Left lung (tissue), 10 donors: Measurements from ENCODE around the gene GPD1L. TPM values are rescaled to one million over a fixed set of nuclear protein-coding genes. Genes with fewer than 3 reads are reported as not detected.
"Not testable (repeated sequence)": the region's sequence is repeated elsewhere in the genome, so short reads cannot be mapped to it uniquely, and the experiment has no call there.

Source experiments
- ATAC-seq: fragments of 200-7000 bp; cut with Tn5 transposase; one replicate; pipeline ENCODE4 v1.9.1; 2020; ENCODE audit warnings: moderate library complexity
- DNase-seq, 4 donors: peaks; one replicate each; pipeline ENCODE4 v3.0.0-alpha.2; 2013 to 2020
- H3K27ac ChIP-seq, 2 donors: fragments of 200-600 bp; sonication (generic) in 1 of 2; one replicate each; pipeline versions ENCODE4 v1.5.0 to v1.8.0; 2020 to 2021
- H3K27me3 ChIP-seq, 2 donors: fragments of 200-600 bp; sonication (generic) in 1 of 2; one replicate each; pipeline versions ENCODE4 v1.5.0 to v1.8.0; 2020 to 2021
- H3K36me3 ChIP-seq, 2 donors: fragments of 200-600 bp; sonication (generic) in 1 of 2; one replicate each; pipeline versions ENCODE4 v1.5.0 to v1.8.0; 2020 to 2021
- H3K4me1 ChIP-seq, 2 donors: fragments of 200-600 bp; one replicate each; pipeline ENCODE4 v1.8.0; 2021
- H3K4me3 ChIP-seq, 2 donors: fragments of 200-600 bp; sonication (generic) in 1 of 2; one replicate each; pipeline versions ENCODE4 v1.5.0 to v1.8.0; 2020 to 2021; ENCODE audit warnings: mild to moderate bottlenecking in 1 of 2
- H3K9me3 ChIP-seq, 2 donors: fragments of 200-600 bp; sonication (generic) in 1 of 2; one replicate each; pipeline versions ENCODE4 v1.5.0 to v1.8.0; 2020 to 2021
- intact Hi-C, 2 donors: fragments of 100-400 bp; cut with DNase I; formaldehyde crosslinking; loops; one replicate each; pipeline versions ENCODE4 v1.11.2 to v1.14.2; 2022
- polyA plus RNA-seq, 6 donors: library from polyadenylated mRNA; unstranded; fragments of 120-200 nt; gene quantifications; one replicate each; pipeline ENCODE4 v1.2.1, GENCODE V29; 2013; ENCODE audit not compliant: insufficient read length in 6 of 6
- total RNA-seq, 2 donors: library from RNA; stranded (reverse); fragmentation: NEBNext Ultra II Directional; extraction: Animal tissue kit (Norgen Biotek cat#: 25700); gene quantifications; one replicate each; pipeline ENCODE4 v1.2.1, GENCODE V29; 2021
- TF ChIP-seq, protein P1 (sequence below), 2 donors: fragments of 200-600 bp; sonication (generic) in 1 of 2; IDR thresholded peaks; one replicate each; pipeline versions ENCODE4 v1.5.0 to v1.8.0; 2021; ENCODE audit warnings: antibody characterized with exemption in 2 of 2
- donor health status: DM: no; HTN: yes; CAD: no.
- donor health status: DM: no; HTN: no; CAD: no.

The GPD1L gene
- total and polyA plus RNA-seq, 8 donors: 36.0 to 62.4 (median 41.9) TPM

DNA sequence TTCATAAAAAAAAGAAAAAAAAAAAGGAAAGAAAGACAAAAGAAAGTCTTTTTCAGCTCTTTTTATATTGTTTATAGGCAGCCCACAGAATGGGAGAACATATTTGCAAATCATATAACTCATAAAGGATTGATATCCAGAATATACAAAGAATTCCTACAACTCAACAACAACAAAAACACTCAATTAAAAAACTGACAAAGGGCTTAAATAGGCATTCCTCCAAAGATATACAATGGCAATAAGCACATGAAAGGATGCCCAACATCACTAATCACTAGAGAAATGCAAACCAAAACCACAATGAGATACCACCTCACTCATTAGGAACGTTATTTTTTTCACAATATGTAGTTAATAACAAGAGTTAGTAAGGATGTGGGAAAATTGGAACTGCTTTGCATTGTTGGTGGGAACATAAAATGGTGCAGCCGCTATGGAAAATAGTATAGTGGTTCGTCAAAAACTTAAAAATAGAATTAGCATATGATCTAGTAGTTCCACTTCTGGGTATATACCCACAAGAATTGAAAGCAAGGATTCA, 77.8 kb downstream of the GPD1L start:
- no peaks in the 10 kb centered on the region for H3K4me1 ChIP-seq
- DNase-seq: no peak
- no peaks in the 10 kb centered on the region for H3K9me3 ChIP-seq
- no peak overlapping the region for H3K27ac ChIP-seq
- TF ChIP-seq, protein P1, sequence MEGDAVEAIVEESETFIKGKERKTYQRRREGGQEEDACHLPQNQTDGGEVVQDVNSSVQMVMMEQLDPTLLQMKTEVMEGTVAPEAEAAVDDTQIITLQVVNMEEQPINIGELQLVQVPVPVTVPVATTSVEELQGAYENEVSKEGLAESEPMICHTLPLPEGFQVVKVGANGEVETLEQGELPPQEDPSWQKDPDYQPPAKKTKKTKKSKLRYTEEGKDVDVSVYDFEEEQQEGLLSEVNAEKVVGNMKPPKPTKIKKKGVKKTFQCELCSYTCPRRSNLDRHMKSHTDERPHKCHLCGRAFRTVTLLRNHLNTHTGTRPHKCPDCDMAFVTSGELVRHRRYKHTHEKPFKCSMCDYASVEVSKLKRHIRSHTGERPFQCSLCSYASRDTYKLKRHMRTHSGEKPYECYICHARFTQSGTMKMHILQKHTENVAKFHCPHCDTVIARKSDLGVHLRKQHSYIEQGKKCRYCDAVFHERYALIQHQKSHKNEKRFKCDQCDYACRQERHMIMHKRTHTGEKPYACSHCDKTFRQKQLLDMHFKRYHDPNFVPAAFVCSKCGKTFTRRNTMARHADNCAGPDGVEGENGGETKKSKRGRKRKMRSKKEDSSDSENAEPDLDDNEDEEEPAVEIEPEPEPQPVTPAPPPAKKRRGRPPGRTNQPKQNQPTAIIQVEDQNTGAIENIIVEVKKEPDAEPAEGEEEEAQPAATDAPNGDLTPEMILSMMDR (IDR thresholded peaks at IDR 0.05): no peak
- H3K27me3 ChIP-seq: no peaks in the 10 kb centered on the region
- no peak overlapping the region for H3K4me3 ChIP-seq
- intact Hi-C loops: no loop called here
- ATAC-seq: no peak
- H3K36me3 ChIP-seq: no peaks in the 10 kb centered on the region

DNA sequence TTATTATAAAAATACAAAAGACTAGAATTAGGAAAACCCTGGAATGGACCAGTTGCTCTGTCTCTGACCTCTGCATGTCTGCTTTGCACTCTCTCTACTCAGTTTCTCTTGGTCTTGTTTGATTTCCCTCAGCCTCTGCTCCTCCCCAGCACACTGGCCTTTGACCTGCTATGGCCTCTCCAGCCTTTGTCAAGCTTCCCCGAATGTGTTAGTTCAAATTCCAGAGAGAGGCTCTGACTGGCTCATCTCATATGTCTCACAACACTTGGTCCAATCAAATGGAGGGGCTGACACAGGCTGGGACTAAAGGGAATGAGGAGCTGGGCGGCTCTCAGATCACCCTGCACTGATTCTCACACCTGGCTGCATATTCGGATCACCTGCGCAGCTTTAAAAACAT, 79.7 kb downstream of the GPD1L start:
- Histone ChIP-seq H3K27ac (no peak overlapping the region), H3K27me3 (no peaks in the 10 kb centered on the region), H3K4me3 (no peak overlapping the region), H3K9me3 (no peaks in the 10 kb centered on the region), H3K36me3 (no peaks in the 10 kb centered on the region), H3K4me1 (no peaks in the 10 kb centered on the region)
- intact Hi-C loops: no loop called here
- ATAC-seq: no peak
- no peak for DNase-seq
- TF ChIP-seq, protein P1 (IDR thresholded peaks at IDR 0.05): no peak

DNA sequence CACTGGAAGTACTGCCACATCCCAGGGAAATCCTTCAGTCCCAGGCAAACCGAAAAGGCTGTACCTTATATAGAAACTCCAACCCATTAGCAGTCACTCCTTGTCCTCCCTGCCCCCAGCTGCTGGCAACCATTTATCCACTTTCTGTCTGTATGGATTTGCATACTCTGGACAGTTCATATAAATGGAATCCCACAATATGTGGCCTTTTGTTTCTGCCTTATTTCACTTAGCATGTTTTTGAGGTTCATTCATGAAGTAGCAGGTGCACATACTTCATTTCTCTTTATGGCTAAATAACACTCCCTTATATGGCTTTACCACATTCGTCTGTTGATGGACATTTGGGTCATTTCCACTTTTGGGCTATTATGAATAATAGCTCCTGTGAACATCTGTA, 80.5 kb downstream of the GPD1L start:
- DNase-seq (no peak), ATAC-seq (no peak)
- Histone ChIP-seq H3K4me1 (no peaks in the 10 kb centered on the region), H3K4me3 (no peak overlapping the region), H3K36me3 (no peaks in the 10 kb centered on the region), H3K27me3 (no peaks in the 10 kb centered on the region), H3K27ac (no peak overlapping the region), H3K9me3 (no peaks in the 10 kb centered on the region)
- TF ChIP-seq, protein P1 (IDR thresholded peaks at IDR 0.05): no peak
- intact Hi-C loops: no loop called here

DNA sequence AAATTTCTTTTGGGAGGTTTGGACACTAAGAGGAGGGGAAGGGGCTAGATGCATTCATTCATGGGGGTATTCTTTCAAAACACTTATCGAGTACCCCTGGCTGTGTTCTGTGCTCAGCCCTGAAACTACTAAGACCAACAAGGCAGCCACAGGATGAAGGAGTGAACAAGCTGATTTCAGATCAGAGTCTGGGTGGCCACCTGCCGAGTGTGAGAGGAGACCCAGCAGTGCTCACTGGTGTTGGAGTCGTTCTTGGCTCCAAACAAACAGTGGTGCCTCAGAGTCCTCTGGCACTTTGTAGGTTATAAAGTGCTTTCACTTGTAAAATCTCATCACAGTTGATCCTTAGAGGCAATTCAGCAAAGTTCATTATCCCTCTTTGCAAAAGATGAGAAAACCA, 83.3 kb downstream of the GPD1L start:
- TF ChIP-seq, protein P1 (IDR thresholded peaks at IDR 0.05): no peak
- Histone ChIP-seq H3K4me3 (no peak overlapping the region), H3K27ac (no peak overlapping the region), H3K9me3 (no peaks in the 10 kb centered on the region), H3K36me3 (no peaks in the 10 kb centered on the region), H3K4me1 (no peaks in the 10 kb centered on the region), H3K27me3 (no peaks in the 10 kb centered on the region)
- no peak for DNase-seq
- ATAC-seq: no peak
- intact Hi-C loops: no loop called here

DNA sequence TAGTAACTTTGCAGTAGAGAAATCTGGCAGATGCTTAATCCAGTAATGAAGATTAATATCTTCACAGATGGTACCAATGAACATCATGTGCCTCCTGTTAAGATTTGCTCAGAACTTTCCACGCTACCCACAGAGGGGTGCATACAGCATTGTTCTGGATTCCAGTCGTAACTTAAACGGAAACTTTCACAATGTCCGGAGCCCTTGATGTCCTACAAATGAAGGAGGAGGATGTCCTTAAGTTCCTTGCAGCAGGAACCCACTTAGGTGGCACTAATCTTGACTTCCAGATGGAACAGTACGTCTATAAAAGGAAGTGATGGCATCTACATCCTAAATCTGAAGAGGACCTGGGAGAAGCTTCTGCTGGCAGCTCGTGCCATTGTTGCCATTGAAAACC, 84.1 kb downstream of the GPD1L start:
- intact Hi-C loops, H3K27me3 ChIP-seq, H3K4me3 ChIP-seq, H3K36me3 ChIP-seq, H3K27ac ChIP-seq, H3K4me1 ChIP-seq, ATAC-seq, H3K9me3 ChIP-seq, DNase-seq: not testable (repeated sequence)

DNA sequence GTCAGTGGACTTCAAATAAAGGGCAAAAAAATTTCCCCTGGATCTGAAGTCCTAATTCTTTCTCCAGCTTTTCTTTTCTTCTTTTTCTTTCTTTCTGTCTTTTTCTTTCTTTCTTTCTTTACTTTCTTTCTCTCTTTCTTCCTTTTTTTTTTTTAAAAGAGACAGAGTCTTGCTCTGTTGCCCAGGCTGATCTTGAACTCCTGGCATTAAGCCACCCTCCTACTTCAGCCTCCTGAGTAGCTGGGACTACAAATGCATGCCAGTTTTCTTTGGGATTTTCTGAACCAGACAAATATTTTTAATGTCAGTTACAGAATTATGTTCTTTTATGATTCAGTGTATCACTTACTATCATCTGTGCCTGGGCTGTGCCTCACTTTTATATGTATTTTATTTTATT, 86.7 kb downstream of the GPD1L start:
- intact Hi-C loops: no loop called here

More for the DNA sequence above, 86.7 kb downstream of the GPD1L start:
- no peak for DNase-seq
- H3K36me3 ChIP-seq: no peaks in the 10 kb centered on the region
- H3K4me3 ChIP-seq: no peak overlapping the region
- no peak overlapping the region for H3K27ac ChIP-seq
- no peak for ATAC-seq
- TF ChIP-seq, protein P1 (IDR thresholded peaks at IDR 0.05): no peak
- H3K4me1 ChIP-seq: no peaks in the 10 kb centered on the region
- no peaks in the 10 kb centered on the region for H3K9me3 ChIP-seq
- no peaks in the 10 kb centered on the region for H3K27me3 ChIP-seq
